Neuronal stem cell (in vitro differentiated cells): ENCODE results near the gene EPS8L3.

Experiments used
- DNase-seq: peaks from one replicate; pipeline ENCODE4 v3.0.0-alpha.2; 2013; ENCODE audit warnings: low spot score
- H2AFZ ChIP-seq: one replicate; pipeline ENCODE4 v1.6.1; 2013; ENCODE audit warnings: mild to moderate bottlenecking, low read length, inconsistent platforms
- H2AK5ac ChIP-seq: 2 replicates; pipeline ENCODE4 v1.6.1; 2013; ENCODE audit warnings: low read depth, mild to moderate bottlenecking, inconsistent platforms, low read length, moderate library complexity, mixed read lengths
- H2BK120ac ChIP-seq: 2 replicates; pipeline ENCODE4 v1.6.1; 2013; ENCODE audit warnings: low read depth, mild to moderate bottlenecking, inconsistent platforms, low read length, moderate library complexity, mixed read lengths
- H2BK12ac ChIP-seq: one replicate; pipeline ENCODE4 v1.6.1; 2013; ENCODE audit warnings: low read length, inconsistent platforms
- H2BK15ac ChIP-seq: 2 replicates; pipeline ENCODE4 v1.6.1; 2013; ENCODE audit warnings: mild to moderate bottlenecking, low read length, inconsistent platforms, mixed read lengths
- H2BK5ac ChIP-seq: one replicate; pipeline ENCODE4 v1.6.1; 2013; ENCODE audit warnings: inconsistent platforms, mild to moderate bottlenecking, low read length, moderate library complexity
- H3K14ac ChIP-seq: one replicate; pipeline ENCODE4 v1.6.1; 2013; ENCODE audit warnings: low read length, inconsistent platforms
- H3K18ac ChIP-seq: 2 replicates; pipeline ENCODE4 v1.6.1; 2013; ENCODE audit warnings: low read length, inconsistent platforms
- H3K23ac ChIP-seq: 2 replicates; pipeline ENCODE4 v1.6.1; 2013; ENCODE audit warnings: low read depth, mild to moderate bottlenecking, mixed read lengths, low read length, inconsistent platforms; ENCODE audit not compliant: poor library complexity
- H3K27ac ChIP-seq: replicated peaks from 3 replicates; pipeline ENCODE4 v1.5.1; 2013; ENCODE audit warnings: low read length, inconsistent platforms
- H3K27me3 ChIP-seq, 3 experiments: 2 replicates each; pipeline ENCODE4 v1.6.1; 2013; ENCODE audit warnings: low read length in 3 of 3, mild to moderate bottlenecking in 2 of 3, inconsistent platforms in 1 of 3, low read depth in 1 of 3, mixed read lengths in 1 of 3, moderate library complexity in 1 of 3; ENCODE audit not compliant: control insufficient read depth in 3 of 3, insufficient read depth in 3 of 3
- H3K36me3 ChIP-seq, 2 donors: replicated peaks in 1 of 2; 2 replicates each; pipeline ENCODE4 v1.6.1; 2013; ENCODE audit warnings: low read length in 2 of 2; ENCODE audit not compliant: control insufficient read depth in 2 of 2, insufficient read depth in 2 of 2
- H3K4ac ChIP-seq: 2 replicates; pipeline ENCODE4 v1.6.1; 2013; ENCODE audit warnings: inconsistent platforms, mild to moderate bottlenecking, low read length, moderate library complexity
- H3K4me1 ChIP-seq, 2 donors: 1 replicate in 1 of 2; 2 replicates in 1 of 2; pipeline ENCODE4 v1.6.1; 2013; ENCODE audit warnings: low read length in 2 of 2, low read depth in 1 of 2; ENCODE audit not compliant: control insufficient read depth in 2 of 2, insufficient read depth in 1 of 2
- H3K4me2 ChIP-seq: one replicate; pipeline ENCODE4 v1.6.1; 2013; ENCODE audit warnings: mild to moderate bottlenecking, low read length, inconsistent platforms; ENCODE audit not compliant: insufficient read depth, poor library complexity, severe bottlenecking
- H3K4me3 ChIP-seq, 2 donors: 2 replicates each; pipeline ENCODE4 v1.5.1; 2013; ENCODE audit warnings: low read length in 2 of 2, mild to moderate bottlenecking in 2 of 2, inconsistent platforms in 1 of 2, moderate library complexity in 1 of 2
- H3K79me1 ChIP-seq: one replicate; pipeline ENCODE4 v1.6.1; 2013; ENCODE audit warnings: low read depth, mild to moderate bottlenecking, inconsistent platforms, low read length, moderate library complexity
- H3K9ac ChIP-seq: one replicate; pipeline ENCODE4 v1.6.1; 2013; ENCODE audit warnings: mild to moderate bottlenecking, low read depth, low read length, inconsistent platforms; ENCODE audit not compliant: poor library complexity
- H3K9me3 ChIP-seq, 2 donors: replicated peaks in 1 of 2; 2 replicates each; pipeline versions ENCODE3 to v1.6.1; 2013; ENCODE audit warnings: low read length in 2 of 2, mild to moderate bottlenecking in 2 of 2, inconsistent platforms in 1 of 2, low read depth in 1 of 2, mixed read lengths in 1 of 2, moderate library complexity in 1 of 2; ENCODE audit not compliant: control insufficient read depth in 2 of 2, insufficient read depth in 1 of 2
- H4K8ac ChIP-seq: one replicate; pipeline ENCODE4 v1.6.1; 2013; ENCODE audit warnings: low read depth, mild to moderate bottlenecking, inconsistent platforms, low read length, moderate library complexity
- H4K91ac ChIP-seq: one replicate; pipeline ENCODE4 v1.6.1; 2013; ENCODE audit warnings: low read length, low read depth, mild to moderate bottlenecking, inconsistent platforms; ENCODE audit not compliant: poor library complexity
- WGBS, 2 donors: extraction: QIAGEN DNeasy Blood & Tissue Kit; methylation state at CpG; one replicate each; pipeline ENCODE4 v1.1.7; 2013; ENCODE audit warnings: missing lambda C conversion rate in 2 of 2, mixed read lengths in 1 of 2; ENCODE audit not compliant: insufficient read length in 2 of 2, insufficient replicate concordance in 1 of 2; ENCODE audit errors: extremely low coverage in 2 of 2; 5-methylcytosine and 5-hydroxymethylcytosine counted together

The EPS8L3 gene

GRCh38 chr1:109807822-109808680, 44.3 kb upstream of the EPS8L3 start:
- Histone ChIP-seq H3K27me3 (no peaks in the 10 kb centered on the region), H3K9ac (peak overlapping the region; percentile 15), H3K14ac (peak overlapping the region; percentile 63), H3K4me2 (no peak overlapping the region), H4K8ac (no peak overlapping the region), H2BK15ac (no peak overlapping the region), H2BK5ac (peak overlapping the region; percentile 49), H3K4me3 (no peak overlapping the region), H3K27ac (no peak overlapping the region), H2BK12ac (peak overlapping the region; percentile 95), H3K4ac (no peak overlapping the region), H3K79me1 (no peaks in the 10 kb centered on the region), H3K18ac (peak overlapping the region; percentile 77), H3K9me3 (no peaks in the 10 kb centered on the region), H2AK5ac (no peak overlapping the region), H4K91ac (no peak overlapping the region), H3K4me1 (peaks cover 0 to 2% of the 10 kb centered on the region in 2 donors), H2BK120ac (no peak overlapping the region), H2AFZ (no peak overlapping the region), H3K36me3 (no peaks in the 10 kb centered on the region), H3K23ac (peak overlapping the region; percentile 18)
- DNase-seq = no peak
- WGBS, 2 donors = 100% methylated on average over 1 of the region's 6 CpGs; no CpG with 5 or more reads in 1 of the 2 donors

GRCh38 chr1:109807402-109807801, 43.7 kb upstream of the EPS8L3 start:
- Histone ChIP-seq H3K18ac (peak overlapping the region; percentile 62), H3K14ac (no peak overlapping the region), H4K91ac (no peak overlapping the region), H3K9me3 (no peaks in the 10 kb centered on the region), H2AFZ (peak overlapping the region; percentile 18), H3K23ac (no peak overlapping the region), H2AK5ac (no peak overlapping the region), H3K27me3 (peaks cover 0 to 3% (median 0%) of the 10 kb centered on the region in 3 experiments), H2BK5ac (no peak overlapping the region), H3K4me3 (no peak overlapping the region), H4K8ac (peak overlapping the region; percentile 25), H3K79me1 (no peaks in the 10 kb centered on the region), H3K4me1 (peaks cover 4 to 6% of the 10 kb centered on the region in 2 donors), H3K4me2 (no peak overlapping the region), H3K27ac (no peak overlapping the region), H2BK15ac (no peak overlapping the region), H2BK12ac (no peak overlapping the region), H3K4ac (no peak overlapping the region), H2BK120ac (no peak overlapping the region), H3K36me3 (no peaks in the 10 kb centered on the region), H3K9ac (no peak overlapping the region)
- no peak for DNase-seq
- no CpG with 5 or more reads among the region's 9 CpGs for WGBS, 2 donors

GRCh38 chr1:109806733-109807400, 43.1 kb upstream of the EPS8L3 start:
- no CpG with 5 or more reads among the region's 6 CpGs for WGBS, 2 donors
- no peak overlapping the region for H3K9ac ChIP-seq
- H3K79me1 ChIP-seq = no peaks in the 10 kb centered on the region
- no peak overlapping the region for H3K4ac ChIP-seq
- no peak overlapping the region for H3K27ac ChIP-seq
- H2BK5ac ChIP-seq = no peak overlapping the region
- no peak overlapping the region for H2BK120ac ChIP-seq
- H2BK15ac ChIP-seq = no peak overlapping the region
- no peak overlapping the region for H3K23ac ChIP-seq
- H2AK5ac ChIP-seq = no peak overlapping the region
- no peaks in the 10 kb centered on the region for H3K9me3 ChIP-seq
- H3K4me1 ChIP-seq = peaks cover 5 to 6% of the 10 kb centered on the region in 2 donors
- peak overlapping the region; percentile 18 for H2AFZ ChIP-seq
- H4K91ac ChIP-seq = peak overlapping the region; percentile 16
- H3K14ac ChIP-seq = no peak overlapping the region
- DNase-seq = no peak
- H4K8ac ChIP-seq = no peak overlapping the region
- H2BK12ac ChIP-seq = no peak overlapping the region
- no peak overlapping the region for H3K4me2 ChIP-seq
- H3K36me3 ChIP-seq = no peaks in the 10 kb centered on the region
- H3K4me3 ChIP-seq = no peak overlapping the region
- H3K18ac ChIP-seq = peak overlapping the region; percentile 77
- peaks cover 0 to 6% (median 0%) of the 10 kb centered on the region in 3 experiments for H3K27me3 ChIP-seq
